Epithelial cell of proximal tubule (primary cell): ENCODE measurements around the gene PLXNA4. TPM values are rescaled to one million over a fixed set of nuclear protein-coding genes. Genes with fewer than 3 reads are reported as not detected.

Experiments
- DNase-seq: peaks from one replicate; pipeline ENCODE4 v3.0.0-alpha.2; 2011; ENCODE audit warnings: low read depth
- H3K4me3 ChIP-seq: 2 replicates; pipeline ENCODE4 v1.5.1; 2011; ENCODE audit warnings: low read depth, mild to moderate bottlenecking, low read length
- total RNA-seq: library from RNA; depleted of rRNA; stranded (reverse); fragments of >200 nt; gene quantifications from 2 replicates; pipeline ENCODE4 v1.2.3, GENCODE V29; 2015
- TF ChIP-seq, protein P1 (sequence below): conservative IDR thresholded peaks from 2 replicates; pipeline ENCODE4 v1.5.1; 2012; ENCODE audit warnings: low read depth, mild to moderate bottlenecking, low read length

The PLXNA4 gene
- total RNA-seq, 1 donor from 2014 or later, result not detected

DNA sequence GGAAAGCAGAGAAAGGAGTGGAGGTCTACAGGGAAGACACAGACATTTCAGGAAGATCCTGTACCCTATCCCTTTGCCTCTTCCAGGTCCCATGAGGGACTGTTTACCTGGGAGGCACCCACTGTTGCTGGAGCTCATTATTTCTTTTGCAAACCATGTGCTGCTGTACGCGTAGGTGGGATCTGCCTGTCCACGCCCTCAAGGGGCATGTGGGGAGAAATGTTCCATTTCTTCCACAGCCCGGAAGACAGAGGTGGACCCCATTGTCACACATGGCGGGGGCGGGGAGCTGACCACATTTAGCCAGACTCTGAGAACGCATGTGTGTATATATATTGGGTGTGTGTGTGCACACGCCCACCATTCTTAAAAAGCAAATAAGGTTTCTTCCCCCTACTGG, 2.0 kb downstream of the PLXNA4 start:
- no peak overlapping the region for H3K4me3 ChIP-seq
- no peak for DNase-seq
- TF ChIP-seq, protein P1, sequence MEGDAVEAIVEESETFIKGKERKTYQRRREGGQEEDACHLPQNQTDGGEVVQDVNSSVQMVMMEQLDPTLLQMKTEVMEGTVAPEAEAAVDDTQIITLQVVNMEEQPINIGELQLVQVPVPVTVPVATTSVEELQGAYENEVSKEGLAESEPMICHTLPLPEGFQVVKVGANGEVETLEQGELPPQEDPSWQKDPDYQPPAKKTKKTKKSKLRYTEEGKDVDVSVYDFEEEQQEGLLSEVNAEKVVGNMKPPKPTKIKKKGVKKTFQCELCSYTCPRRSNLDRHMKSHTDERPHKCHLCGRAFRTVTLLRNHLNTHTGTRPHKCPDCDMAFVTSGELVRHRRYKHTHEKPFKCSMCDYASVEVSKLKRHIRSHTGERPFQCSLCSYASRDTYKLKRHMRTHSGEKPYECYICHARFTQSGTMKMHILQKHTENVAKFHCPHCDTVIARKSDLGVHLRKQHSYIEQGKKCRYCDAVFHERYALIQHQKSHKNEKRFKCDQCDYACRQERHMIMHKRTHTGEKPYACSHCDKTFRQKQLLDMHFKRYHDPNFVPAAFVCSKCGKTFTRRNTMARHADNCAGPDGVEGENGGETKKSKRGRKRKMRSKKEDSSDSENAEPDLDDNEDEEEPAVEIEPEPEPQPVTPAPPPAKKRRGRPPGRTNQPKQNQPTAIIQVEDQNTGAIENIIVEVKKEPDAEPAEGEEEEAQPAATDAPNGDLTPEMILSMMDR, result no peak

DNA sequence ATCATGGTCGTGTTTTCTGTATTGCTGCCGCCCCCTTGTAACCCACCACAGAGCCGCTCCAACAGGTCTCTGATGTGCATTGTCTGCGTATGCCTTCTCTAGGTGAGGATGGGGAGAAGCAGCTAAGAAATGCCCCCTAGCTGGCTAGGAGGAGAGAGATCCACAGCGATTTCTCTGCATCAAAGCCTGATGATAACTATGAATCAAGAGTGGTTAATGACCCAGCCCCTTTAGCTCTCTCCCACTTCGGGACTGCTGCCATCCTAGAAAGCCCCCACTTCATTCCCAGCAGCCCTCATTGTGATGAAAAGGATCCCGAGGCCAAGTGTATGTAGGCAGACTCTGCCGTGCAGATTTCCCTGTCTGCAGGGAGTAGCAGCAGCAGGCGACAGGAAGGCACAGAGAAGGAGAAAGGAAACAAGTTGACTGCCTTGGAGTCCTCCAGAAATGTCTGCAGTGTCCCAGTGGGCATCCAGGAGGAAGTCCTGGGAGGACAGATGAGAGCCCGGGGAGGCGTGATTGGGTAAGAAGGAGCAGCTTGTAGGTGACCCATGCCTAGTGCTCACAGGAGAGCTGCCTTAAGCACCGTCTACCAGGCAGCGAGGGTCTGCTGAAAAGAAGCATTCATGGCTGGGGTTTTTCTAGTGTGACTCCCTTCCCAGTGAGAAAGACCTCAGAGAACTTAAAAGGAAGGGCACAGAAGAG, 2.9 kb downstream of the PLXNA4 start:
- no peak overlapping the region for H3K4me3 ChIP-seq
- TF ChIP-seq, protein P1, result no peak
- DNase-seq, result no peak

DNA sequence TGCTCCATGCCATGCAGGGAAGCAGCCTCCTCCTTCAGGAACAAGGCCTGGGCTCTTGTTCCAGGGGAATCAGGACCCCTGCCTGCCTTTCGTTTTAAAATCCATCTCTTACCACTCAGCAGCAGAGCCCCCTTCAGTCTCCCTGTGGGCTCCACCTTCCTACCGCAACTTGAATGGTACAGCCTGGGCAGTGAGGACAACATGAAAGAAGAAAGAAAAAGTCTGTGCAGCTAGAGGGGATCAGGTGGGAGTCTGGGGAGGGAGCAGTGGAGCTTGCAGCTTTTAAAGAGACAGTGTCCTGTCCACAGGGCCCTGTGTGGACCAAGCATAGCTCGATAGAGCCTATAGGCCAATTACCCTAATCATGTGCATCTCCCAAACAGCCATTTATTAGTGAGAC, 3.7 kb downstream of the PLXNA4 start:
- no peak for DNase-seq
- TF ChIP-seq, protein P1, result no peak
- H3K4me3 ChIP-seq, result no peak overlapping the region

DNA sequence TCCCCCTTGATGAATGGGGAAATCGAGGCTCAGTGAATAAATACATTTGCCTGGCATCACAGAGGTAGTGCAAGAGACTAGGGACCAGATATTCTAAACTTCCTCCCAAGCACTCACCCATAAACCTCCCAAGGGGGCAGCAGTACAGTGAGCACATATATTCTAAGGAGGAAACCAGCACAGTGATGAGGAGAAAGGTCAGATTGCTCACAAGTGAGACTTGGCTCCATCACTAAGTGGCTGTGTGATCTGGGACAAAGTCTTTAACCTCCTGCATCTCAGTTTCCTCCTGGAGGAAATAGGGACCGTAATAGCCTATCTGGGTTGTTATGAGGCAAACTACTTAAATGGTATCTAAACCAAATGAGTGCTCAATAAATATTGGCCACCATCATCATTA, 4.3 kb downstream of the PLXNA4 start:
- no peak overlapping the region for H3K4me3 ChIP-seq
- TF ChIP-seq, protein P1, result no peak
- no peak for DNase-seq

DNA sequence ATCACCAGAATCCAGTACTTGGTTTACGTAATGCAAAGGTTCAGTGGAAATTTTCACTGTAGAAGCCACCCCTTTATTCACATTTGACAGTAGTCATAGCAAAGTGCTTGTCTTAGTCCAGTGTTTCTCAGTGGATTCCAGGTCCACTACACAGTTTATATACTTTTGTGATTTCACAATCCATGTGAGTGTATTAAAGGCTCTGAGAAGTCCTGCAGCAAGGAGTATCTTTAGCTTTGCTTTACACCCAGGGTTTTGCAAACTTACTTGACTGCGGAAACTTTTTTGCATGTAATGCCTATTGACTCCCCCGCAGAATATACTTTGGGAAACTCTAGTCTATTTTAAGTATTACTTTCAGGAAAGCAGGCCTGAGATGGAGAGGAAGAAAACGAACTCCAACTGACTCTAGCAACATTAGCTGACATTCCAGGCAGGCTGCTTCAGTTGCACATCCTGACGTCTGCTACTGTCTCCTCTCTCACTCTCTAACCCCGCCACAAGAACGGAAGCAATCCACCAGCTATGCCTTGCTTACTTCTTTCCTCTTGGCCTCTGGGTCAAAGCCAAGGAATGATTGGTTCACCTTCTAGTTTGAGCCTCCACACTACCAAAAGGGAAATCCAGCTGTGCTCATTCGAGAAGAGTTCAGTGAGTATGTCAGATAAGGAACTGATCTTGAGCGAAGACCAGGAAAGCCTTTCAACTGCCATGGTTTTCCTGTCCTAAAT, 6.2 kb downstream of the PLXNA4 start:
- H3K4me3 ChIP-seq, result no peak overlapping the region
- DNase-seq, result no peak
- TF ChIP-seq, protein P1, result no peak

GRCh38 chr7:132568962-132569361, 7.3 kb downstream of the PLXNA4 start:
- TF ChIP-seq, protein P1, result no peak
- H3K4me3 ChIP-seq, result no peak overlapping the region
- DNase-seq, result no peak
